ENCODE results near the gene SOX6.
"Not testable (repeated sequence)": the region's sequence is repeated elsewhere in the genome, so short reads cannot be mapped to it uniquely, and the experiment has no call there.

Gene SOX6

GRCh38 chr11:16180868-16181267 lies 175.5 kb downstream of the SOX6 start:
- no peak for DNase-seq

GRCh38 chr11:16179676-16180075 lies 176.7 kb downstream of the SOX6 start:
- DNase-seq, result no peak

GRCh38 chr11:16178273-16178672 lies 178.1 kb downstream of the SOX6 start:
- no peak for DNase-seq

- DNase-seq, result no peak
Measured at GRCh38 chr11:16177688-16178087, 178.7 kb downstream of the SOX6 start.

- no peak for DNase-seq
Measured at GRCh38 chr11:16173798-16174197, 182.5 kb downstream of the SOX6 start.

GRCh38 chr11:16171882-16172281 lies 184.5 kb downstream of the SOX6 start:
- DNase-seq, result no peak

GRCh38 chr11:16169956-16170847 lies 186.1 kb downstream of the SOX6 start:
- no peak for DNase-seq

- no peak for DNase-seq
Measured at GRCh38 chr11:16169541-16169940, 186.8 kb downstream of the SOX6 start.

GRCh38 chr11:16167706-16168487 lies 188.4 kb downstream of the SOX6 start:
- DNase-seq, result no peak

- no peak for DNase-seq
Measured at GRCh38 chr11:16166571-16166970, 189.8 kb downstream of the SOX6 start.

- DNase-seq, result no peak
Measured at GRCh38 chr11:16160146-16160545, 196.2 kb downstream of the SOX6 start.

GRCh38 chr11:16158426-16158994 lies 197.8 kb downstream of the SOX6 start:
- no peak for DNase-seq

- DNase-seq, result no peak
Measured at GRCh38 chr11:16157327-16157726, 199.0 kb downstream of the SOX6 start.

- DNase-seq, result no peak
Measured at GRCh38 chr11:16155448-16155847, 200.9 kb downstream of the SOX6 start.

- no peak for DNase-seq
Measured at GRCh38 chr11:16154715-16155396, 201.5 kb downstream of the SOX6 start.

GRCh38 chr11:16153951-16154350 lies 202.4 kb downstream of the SOX6 start:
- no peak for DNase-seq

- no peak for DNase-seq
Measured at GRCh38 chr11:16151138-16151537, 205.2 kb downstream of the SOX6 start.

- no peak for DNase-seq
Measured at GRCh38 chr11:16149476-16149875, 206.9 kb downstream of the SOX6 start.

GRCh38 chr11:16148301-16148931 lies 207.9 kb downstream of the SOX6 start:
- no peak for DNase-seq

- not testable (repeated sequence) for DNase-seq
Measured at GRCh38 chr11:16146980-16147379, 209.4 kb downstream of the SOX6 start.

- DNase-seq, result not testable (repeated sequence)
Measured at GRCh38 chr11:16141614-16142013, 214.7 kb downstream of the SOX6 start.

GRCh38 chr11:16141162-16141561 lies 215.2 kb downstream of the SOX6 start:
- DNase-seq, result not testable (repeated sequence)
